Measurements from ENCODE around the gene OSBPL3.

DNA sequence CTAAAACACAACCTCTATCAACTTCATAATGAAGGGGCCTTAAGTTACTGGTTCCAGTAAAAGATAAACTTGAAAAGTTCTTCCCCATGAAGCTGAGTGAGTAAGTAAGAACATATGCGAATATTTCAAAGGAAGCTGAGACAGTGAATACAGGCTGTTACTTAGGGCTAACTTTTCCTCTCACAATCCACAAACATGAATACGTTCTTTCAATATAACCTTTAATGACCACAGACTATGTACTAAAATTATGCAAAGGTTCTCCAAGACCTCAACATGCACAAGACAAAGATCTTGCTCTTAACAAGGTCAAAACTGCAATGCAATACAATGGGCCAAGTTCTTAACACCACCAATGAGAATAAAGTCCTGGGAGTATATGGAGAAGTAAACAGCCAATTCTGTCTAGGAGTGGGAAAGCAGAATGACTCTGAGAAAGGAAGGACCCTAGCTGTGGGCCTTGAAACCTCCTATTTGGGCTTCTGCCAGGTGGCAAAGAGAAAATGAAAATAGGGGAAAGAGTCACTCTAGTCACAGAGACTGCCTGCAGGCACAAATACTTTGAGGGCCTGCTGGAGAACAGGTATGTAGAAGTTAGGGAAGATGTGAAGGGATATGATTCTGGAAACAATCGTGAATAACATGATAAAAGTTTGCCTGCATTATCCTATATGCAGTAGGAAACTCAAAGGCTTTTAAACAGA, 43.7 kb downstream of the OSBPL3 start:
- no peak for TF ChIP-seq POLR2A (IDR thresholded peaks at IDR 0.05)
- TF ChIP-seq, protein P1, sequence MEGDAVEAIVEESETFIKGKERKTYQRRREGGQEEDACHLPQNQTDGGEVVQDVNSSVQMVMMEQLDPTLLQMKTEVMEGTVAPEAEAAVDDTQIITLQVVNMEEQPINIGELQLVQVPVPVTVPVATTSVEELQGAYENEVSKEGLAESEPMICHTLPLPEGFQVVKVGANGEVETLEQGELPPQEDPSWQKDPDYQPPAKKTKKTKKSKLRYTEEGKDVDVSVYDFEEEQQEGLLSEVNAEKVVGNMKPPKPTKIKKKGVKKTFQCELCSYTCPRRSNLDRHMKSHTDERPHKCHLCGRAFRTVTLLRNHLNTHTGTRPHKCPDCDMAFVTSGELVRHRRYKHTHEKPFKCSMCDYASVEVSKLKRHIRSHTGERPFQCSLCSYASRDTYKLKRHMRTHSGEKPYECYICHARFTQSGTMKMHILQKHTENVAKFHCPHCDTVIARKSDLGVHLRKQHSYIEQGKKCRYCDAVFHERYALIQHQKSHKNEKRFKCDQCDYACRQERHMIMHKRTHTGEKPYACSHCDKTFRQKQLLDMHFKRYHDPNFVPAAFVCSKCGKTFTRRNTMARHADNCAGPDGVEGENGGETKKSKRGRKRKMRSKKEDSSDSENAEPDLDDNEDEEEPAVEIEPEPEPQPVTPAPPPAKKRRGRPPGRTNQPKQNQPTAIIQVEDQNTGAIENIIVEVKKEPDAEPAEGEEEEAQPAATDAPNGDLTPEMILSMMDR (IDR thresholded peaks at IDR 0.05): no peak

Data from esophagus squamous epithelium (tissue), 4 donors.